ENCODE results near the gene TENM3. TPM values are rescaled to one million over a fixed set of nuclear protein-coding genes. Genes with fewer than 3 reads are reported as not detected.

TENM3 gene
- total RNA-seq, 4 donors from 2014 or later: 19.7 to 47.2 (median 33.0) TPM

DNA sequence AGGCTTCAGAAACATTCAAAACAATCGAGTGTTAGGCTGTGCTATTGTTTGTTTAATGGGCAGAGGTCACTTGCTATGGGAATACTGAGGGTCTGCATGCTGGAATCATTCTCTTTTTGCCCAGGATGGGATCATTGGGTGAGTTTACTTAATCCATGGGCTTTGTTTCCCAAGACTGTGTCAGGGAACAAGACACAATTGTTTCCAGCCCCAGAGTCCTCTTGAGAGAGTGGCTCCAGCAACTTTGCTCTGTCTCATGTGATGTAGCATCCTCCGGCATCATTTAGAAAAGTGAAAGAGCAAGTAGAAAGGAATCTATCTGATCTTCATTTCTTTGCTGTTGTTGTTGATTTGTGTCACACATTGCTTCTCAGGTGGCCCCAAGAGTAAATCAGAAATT, 1.8 kb downstream of the TENM3 start:
- ATAC-seq (ENCODE audit: low FRiP score): no peak
- TF ChIP-seq, protein P1, sequence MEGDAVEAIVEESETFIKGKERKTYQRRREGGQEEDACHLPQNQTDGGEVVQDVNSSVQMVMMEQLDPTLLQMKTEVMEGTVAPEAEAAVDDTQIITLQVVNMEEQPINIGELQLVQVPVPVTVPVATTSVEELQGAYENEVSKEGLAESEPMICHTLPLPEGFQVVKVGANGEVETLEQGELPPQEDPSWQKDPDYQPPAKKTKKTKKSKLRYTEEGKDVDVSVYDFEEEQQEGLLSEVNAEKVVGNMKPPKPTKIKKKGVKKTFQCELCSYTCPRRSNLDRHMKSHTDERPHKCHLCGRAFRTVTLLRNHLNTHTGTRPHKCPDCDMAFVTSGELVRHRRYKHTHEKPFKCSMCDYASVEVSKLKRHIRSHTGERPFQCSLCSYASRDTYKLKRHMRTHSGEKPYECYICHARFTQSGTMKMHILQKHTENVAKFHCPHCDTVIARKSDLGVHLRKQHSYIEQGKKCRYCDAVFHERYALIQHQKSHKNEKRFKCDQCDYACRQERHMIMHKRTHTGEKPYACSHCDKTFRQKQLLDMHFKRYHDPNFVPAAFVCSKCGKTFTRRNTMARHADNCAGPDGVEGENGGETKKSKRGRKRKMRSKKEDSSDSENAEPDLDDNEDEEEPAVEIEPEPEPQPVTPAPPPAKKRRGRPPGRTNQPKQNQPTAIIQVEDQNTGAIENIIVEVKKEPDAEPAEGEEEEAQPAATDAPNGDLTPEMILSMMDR (IDR thresholded peaks at IDR 0.05): no peak
- DNase-seq (ENCODE audit: low spot score): no peak

DNA sequence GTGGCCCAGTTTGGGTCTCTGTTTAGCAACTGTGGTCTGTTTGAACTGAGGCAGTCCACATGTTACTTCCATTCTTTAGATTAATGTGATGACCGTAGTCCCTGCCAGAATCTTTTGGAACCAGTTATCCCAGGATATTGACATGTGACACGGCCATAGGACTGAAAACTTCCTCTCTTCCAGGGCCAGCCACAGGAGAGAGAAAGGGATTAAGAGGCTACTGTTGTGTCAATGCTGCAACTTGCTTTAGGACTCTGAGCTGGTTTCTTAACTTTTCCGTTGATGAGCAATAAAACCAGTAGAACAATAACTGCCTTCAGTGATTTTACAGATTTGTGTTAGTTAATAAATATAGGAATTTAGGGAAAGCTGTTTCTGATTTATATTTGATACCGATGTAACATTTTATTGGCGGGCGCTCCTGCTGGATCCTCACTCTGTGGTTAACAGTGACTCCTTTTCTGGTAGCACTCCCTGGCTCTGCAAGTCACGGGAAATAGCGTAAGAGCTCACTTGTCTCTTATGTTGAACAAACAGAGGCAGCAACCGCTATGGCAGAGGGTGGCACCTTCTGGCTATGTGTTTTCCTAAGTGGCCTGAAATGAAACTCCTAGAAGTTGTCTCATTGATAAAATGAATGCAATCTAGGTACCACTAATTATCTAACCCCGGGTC, 2.5 kb downstream of the TENM3 start:
- no peak for DNase-seq (ENCODE audit: low spot score)
- TF ChIP-seq, protein P1 (IDR thresholded peaks at IDR 0.05): no peak
- no peak for ATAC-seq (ENCODE audit: low FRiP score)

DNA sequence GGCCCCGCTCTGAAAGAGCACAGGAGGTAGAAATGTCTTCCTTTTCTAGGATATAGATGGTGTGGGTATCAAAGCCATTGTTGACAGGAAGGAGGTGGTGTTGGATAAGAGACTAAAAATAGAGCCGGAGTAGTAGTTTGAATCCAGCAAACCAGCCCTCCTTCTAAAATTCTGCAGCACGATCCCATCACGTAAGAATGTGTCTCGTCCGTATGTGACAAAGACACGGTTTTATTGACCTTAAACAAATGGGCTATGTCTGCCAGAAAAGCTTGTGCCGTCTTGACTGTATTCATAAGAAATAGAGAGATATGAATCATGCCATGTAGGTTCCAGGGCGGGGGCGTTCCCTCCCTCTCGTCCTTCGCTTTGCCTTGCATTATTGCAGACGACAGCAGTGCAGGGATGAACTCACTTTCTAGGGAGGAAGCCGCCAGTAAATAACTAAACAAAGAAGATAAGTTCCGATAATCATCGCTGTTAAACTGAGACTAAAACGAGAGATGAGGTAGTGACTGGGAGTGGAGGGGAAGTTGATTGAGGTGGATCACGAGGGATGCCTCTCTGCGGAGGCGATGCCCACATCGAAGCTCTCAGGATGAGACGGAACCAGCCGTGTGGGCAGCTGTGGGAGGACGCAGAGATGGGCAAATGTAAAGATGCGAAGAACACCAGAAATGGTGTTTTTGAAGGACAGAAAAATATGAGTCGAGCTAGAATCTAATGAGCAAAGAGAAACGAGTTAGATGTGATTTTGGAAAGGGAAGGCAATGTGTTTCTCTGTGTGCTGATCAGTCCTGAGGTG, 3.4 kb downstream of the TENM3 start:
- TF ChIP-seq, protein P1 (IDR thresholded peaks at IDR 0.05): no peak
- no peak for DNase-seq (ENCODE audit: low spot score)
- peak; percentile 68 for ATAC-seq (ENCODE audit: low FRiP score)

DNA sequence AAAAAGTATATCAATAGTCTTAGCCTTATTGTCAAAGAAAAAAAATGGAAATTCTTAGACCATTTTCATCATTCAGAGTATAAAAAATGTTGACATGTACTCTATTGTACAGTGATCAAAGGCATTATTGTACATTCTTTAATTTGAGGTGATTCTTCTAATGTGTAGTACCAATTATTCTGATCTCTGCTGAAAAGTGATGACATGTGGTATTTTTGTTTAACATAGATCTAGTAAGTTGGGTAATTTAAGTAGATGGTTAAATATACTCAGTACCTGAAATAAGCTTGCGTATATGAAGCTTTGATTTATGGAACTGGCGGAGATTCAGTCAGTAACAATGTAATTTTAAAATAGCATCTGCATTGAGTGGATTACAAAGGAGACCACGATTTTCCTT, 5.1 kb downstream of the TENM3 start:
- no peak for DNase-seq (ENCODE audit: low spot score)
- no peak for ATAC-seq (ENCODE audit: low FRiP score)
- TF ChIP-seq, protein P1 (IDR thresholded peaks at IDR 0.05): no peak

DNA sequence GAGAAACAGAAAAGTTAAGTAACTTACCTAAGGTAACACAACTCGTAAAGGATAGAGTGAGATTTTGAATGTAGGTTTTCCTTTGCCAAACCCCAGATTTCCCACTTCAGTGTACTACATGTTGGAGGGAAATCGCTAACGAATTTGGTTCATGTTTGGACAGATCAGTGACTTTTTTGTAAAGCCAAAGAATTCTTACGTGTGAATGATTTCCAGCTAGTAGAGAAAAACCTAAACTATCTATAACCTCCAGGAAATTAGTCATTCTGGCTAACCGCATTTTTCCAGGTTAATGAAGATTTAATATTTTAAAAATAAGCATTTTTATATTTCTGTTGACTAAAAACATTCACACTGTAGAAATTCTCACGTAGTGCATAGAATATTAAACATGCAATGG, 7.2 kb downstream of the TENM3 start:
- ATAC-seq (ENCODE audit: low FRiP score): no peak
- TF ChIP-seq, protein P1 (IDR thresholded peaks at IDR 0.05): no peak
- no peak for DNase-seq (ENCODE audit: low spot score)

DNA sequence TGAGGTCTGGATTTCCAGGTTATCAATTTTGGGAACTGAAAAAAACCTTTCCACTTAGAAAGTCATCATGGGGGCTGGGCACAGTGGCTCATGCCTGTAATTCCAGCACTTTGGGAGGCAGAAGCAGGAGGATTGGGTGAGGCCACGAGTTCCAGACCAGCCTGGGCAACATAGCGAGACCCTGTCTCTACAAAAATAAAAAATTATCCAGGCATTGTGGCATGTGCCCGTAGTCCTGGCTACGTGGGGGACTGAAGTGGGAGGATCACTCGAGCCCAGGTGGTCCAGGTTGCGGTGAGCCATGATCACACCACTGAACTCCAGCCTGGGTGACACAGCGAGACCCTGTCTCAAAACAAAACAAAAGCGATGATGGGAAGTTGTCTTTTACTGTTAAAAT, 7.9 kb downstream of the TENM3 start:
- TF ChIP-seq, protein P1 (IDR thresholded peaks at IDR 0.05): no peak
- ATAC-seq (ENCODE audit: low FRiP score) (no peak), DNase-seq (ENCODE audit: low spot score) (no peak)

DNA sequence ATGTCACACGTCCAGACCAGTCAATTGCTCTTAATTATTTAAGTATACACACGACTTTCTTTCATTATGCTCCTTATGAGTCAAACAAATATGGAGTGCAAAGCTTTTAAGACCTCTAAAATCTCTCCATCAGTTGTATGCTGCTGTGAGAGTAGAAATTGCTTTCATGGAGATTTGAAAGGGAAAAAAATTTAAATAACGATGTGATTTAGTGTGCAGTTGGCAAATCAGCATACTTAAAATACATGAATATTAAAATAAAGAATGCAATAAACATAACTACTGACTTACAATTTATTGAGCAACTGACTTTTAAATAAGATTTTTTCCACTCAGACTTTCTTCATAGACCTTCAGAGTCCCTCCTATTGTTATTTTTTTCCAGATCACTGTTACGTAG, 9.0 kb downstream of the TENM3 start:
- DNase-seq (ENCODE audit: low spot score): no peak
- TF ChIP-seq, protein P1 (IDR thresholded peaks at IDR 0.05): no peak
- ATAC-seq (ENCODE audit: low FRiP score): no peak

All from omental fat pad (tissue), 4 donors.